OCI-LY1 (cell line): ENCODE measurements around the gene SLC23A2.

ENCODE experiments used
- H2AFZ ChIP-seq: fragments of 200-600 bp; sonication (generic), shearing (Covaris generic); 2 replicates; pipeline ENCODE4 v1.6.0; 2014; ENCODE audit warnings: antibody characterized with exemption, mild to moderate bottlenecking, low read length
- H3F3A ChIP-seq: fragments of 200-600 bp; sonication (generic), shearing (Covaris generic); 2 replicates; pipeline ENCODE4 v1.6.0; 2014; ENCODE audit warnings: mild to moderate bottlenecking, antibody characterized with exemption, low read length, moderate library complexity; ENCODE audit not compliant: insufficient read depth
- H3K27ac ChIP-seq: fragments of 200-600 bp; sonication (generic); 2 replicates; pipeline ENCODE4 v1.5.1; 2014; ENCODE audit warnings: low read length, mixed run types, mild to moderate bottlenecking, low read depth; ENCODE audit not compliant: poor library complexity, severe bottlenecking
- H3K27me3 ChIP-seq: fragments of 200-600 bp; sonication (generic); 2 replicates; pipeline ENCODE4 v1.6.0; 2014; ENCODE audit warnings: antibody characterized with exemption, mild to moderate bottlenecking, low read length, moderate library complexity; ENCODE audit not compliant: insufficient read depth
- H3K36me3 ChIP-seq: fragments of 200-600 bp; sonication (generic); 2 replicates; pipeline ENCODE4 v1.6.1; 2014; ENCODE audit warnings: mild to moderate bottlenecking, antibody characterized with exemption, low read length, moderate library complexity, mixed read lengths; ENCODE audit not compliant: insufficient read depth
- H3K4me1 ChIP-seq: fragments of 200-600 bp; sonication (generic); 2 replicates; pipeline ENCODE4 v1.5.1; 2014; ENCODE audit warnings: mild to moderate bottlenecking, low read length, moderate library complexity; ENCODE audit not compliant: insufficient read depth, severe bottlenecking
- H3K4me2 ChIP-seq: fragments of 200-600 bp; sonication (generic), shearing (Covaris generic); 2 replicates; pipeline ENCODE4 v1.6.1; 2014; ENCODE audit warnings: low read length
- H3K4me3 ChIP-seq: fragments of 200-600 bp; sonication (generic); 2 replicates; pipeline ENCODE4 v1.5.1; 2014; ENCODE audit warnings: low read length, low read depth, mild to moderate bottlenecking, mixed read lengths; ENCODE audit not compliant: poor library complexity, severe bottlenecking
- H3K79me2 ChIP-seq: fragments of 200-600 bp; shearing (Covaris generic); 2 replicates; pipeline ENCODE4 v1.6.1; 2016; ENCODE audit warnings: mixed run types, low read length, mixed read lengths; ENCODE audit not compliant: insufficient read depth
- H3K9ac ChIP-seq: fragments of 200-600 bp; sonication (generic), shearing (Covaris generic); 2 replicates; pipeline ENCODE4 v1.6.1; 2014; ENCODE audit warnings: mild to moderate bottlenecking, low read length, mixed read lengths
- H3K9me2 ChIP-seq: fragments of 200-600 bp; sonication (generic), shearing (Covaris generic); 2 replicates; pipeline ENCODE4 v1.6.1; 2014; ENCODE audit warnings: low read depth, mild to moderate bottlenecking, low read length, mixed read lengths
- H3K9me3 ChIP-seq: fragments of 200-600 bp; shearing (Covaris generic); 2 replicates; pipeline ENCODE4 v1.6.1; 2014; ENCODE audit warnings: low read length, mixed read lengths
- H4K20me1 ChIP-seq: fragments of 200-600 bp; sonication (generic), shearing (Covaris generic); 2 replicates; pipeline ENCODE4 v1.6.0; 2016; ENCODE audit warnings: mild to moderate bottlenecking, low read length; ENCODE audit not compliant: insufficient read depth
- EZH2 ChIP-seq: fragments of 200-600 bp; sonication (generic), shearing (Covaris generic); IDR thresholded peaks from 2 replicates; pipeline ENCODE4 v1.8.0; 2017; ENCODE audit warnings: borderline replicate concordance, mixed run types, mild to moderate bottlenecking, antibody characterized with exemption, low read length, moderate library complexity, mixed read lengths
- TF ChIP-seq, protein P1 (sequence below): fragments of 200-600 bp; sonication (generic), shearing (Covaris generic); IDR thresholded peaks from 2 replicates; pipeline ENCODE4 v1.5.1; 2017; ENCODE audit warnings: mild to moderate bottlenecking, antibody characterized with exemption, low read length, moderate library complexity, mixed read lengths

The SLC23A2 gene

DNA sequence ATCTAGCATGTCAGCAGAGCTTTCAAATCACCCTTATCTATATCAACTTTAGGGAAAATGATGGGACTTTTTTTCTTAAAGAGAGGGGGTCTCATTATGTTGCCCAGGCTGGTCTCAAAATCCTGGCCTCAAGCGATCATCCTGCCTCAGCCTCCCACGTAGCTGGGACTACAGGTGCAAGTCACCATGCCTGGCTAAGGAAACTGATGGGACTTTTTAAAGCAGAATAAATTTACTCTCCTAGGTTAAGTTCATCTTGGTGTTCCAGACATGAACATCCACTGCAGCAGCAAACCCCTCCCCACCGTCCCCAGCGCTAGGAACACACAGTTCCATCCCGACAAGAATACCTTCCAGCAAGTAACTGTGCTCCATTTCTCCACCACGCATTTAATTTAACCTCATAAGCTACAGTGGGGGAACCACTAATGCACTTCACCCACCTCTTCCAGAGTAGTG lies 64.9 kb downstream of the SLC23A2 start:
- Histone ChIP-seq H2AFZ (no peak overlapping the region), H3K4me1 (no peaks in the 10 kb centered on the region), H3K79me2 (peaks cover 52% of the 10 kb centered on the region), H3K9me2 (no peaks in the 10 kb centered on the region), H3K4me3 (no peak overlapping the region), H3K36me3 (peaks cover 58% of the 10 kb centered on the region), H3F3A (no peaks in the 10 kb centered on the region), H3K9ac (no peak overlapping the region), H3K9me3 (no peaks in the 10 kb centered on the region), H3K27ac (no peak overlapping the region), H4K20me1 (no peaks in the 10 kb centered on the region), H3K27me3 (no peaks in the 10 kb centered on the region), H3K4me2 (no peak overlapping the region)
- TF ChIP-seq EZH2 = no peak
- TF ChIP-seq, protein P1, sequence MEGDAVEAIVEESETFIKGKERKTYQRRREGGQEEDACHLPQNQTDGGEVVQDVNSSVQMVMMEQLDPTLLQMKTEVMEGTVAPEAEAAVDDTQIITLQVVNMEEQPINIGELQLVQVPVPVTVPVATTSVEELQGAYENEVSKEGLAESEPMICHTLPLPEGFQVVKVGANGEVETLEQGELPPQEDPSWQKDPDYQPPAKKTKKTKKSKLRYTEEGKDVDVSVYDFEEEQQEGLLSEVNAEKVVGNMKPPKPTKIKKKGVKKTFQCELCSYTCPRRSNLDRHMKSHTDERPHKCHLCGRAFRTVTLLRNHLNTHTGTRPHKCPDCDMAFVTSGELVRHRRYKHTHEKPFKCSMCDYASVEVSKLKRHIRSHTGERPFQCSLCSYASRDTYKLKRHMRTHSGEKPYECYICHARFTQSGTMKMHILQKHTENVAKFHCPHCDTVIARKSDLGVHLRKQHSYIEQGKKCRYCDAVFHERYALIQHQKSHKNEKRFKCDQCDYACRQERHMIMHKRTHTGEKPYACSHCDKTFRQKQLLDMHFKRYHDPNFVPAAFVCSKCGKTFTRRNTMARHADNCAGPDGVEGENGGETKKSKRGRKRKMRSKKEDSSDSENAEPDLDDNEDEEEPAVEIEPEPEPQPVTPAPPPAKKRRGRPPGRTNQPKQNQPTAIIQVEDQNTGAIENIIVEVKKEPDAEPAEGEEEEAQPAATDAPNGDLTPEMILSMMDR = no peak

DNA sequence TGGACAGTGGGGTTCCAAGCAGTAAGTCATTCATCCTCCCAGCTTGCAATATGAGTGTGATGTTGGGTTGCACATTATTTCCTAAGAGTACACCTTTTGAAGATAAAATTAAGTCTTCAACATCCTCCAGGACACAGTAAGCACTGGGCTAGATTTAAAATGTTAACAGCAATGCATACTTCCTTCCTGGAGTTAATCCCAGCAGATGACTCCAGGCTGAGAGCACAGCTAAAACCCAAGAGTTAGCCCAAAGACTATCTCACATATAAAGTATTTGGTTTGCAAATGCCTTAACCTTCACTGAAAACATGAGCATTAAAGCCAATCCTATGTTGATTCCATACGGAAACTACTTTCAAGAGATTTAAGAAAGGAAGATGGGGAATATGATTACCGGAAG lies 69.2 kb downstream of the SLC23A2 start:
- Histone ChIP-seq H3K36me3 (peaks cover 70% of the 10 kb centered on the region), H3K27me3 (no peaks in the 10 kb centered on the region), H3K9ac (no peak overlapping the region), H3K4me3 (no peak overlapping the region), H3K4me2 (no peak overlapping the region), H4K20me1 (no peaks in the 10 kb centered on the region), H3K79me2 (peaks cover 17% of the 10 kb centered on the region), H3K4me1 (no peaks in the 10 kb centered on the region), H2AFZ (no peak overlapping the region), H3K9me3 (no peaks in the 10 kb centered on the region), H3K27ac (no peak overlapping the region), H3K9me2 (no peaks in the 10 kb centered on the region), H3F3A (no peaks in the 10 kb centered on the region)
- TF ChIP-seq EZH2 = no peak
- TF ChIP-seq, protein P1 = no peak

DNA sequence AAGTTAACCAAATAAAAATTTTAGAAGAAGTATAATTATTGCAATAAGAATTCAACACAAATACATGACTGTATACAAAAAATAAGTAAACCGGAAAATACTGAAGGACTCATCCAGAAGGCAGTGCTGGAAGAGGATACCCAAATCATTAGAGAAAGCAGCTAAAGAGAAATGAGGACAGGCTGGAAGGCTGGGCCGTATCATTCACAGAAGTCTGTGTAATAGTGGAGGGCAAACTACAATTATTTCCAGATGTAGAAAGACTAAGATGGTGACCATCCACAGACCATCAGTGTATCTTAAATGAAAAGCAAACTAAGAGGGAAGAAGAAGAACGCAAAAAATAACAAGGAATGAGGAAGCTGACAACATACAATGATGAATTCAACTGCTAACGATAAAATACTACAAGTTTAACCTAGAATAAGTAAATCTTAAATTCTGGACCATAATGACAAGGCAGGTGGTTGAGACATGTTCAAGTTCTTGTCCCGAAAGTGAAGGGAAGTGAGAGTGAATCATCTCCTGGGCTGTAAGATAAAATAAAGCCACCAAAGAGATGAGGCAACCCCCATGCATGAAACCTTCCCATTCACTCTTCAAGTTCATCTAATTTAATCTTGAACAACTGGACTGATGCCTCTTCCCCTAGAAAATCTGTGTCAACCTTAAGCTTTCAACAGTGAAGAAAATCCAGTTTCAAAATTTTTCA lies 71.5 kb downstream of the SLC23A2 start:
- Histone ChIP-seq H3K36me3 (peaks cover 81% of the 10 kb centered on the region), H3K79me2 (peaks cover 10% of the 10 kb centered on the region; the same call in 1 of the 2 replicates), H3K27ac (no peak overlapping the region), H3F3A (no peaks in the 10 kb centered on the region), H3K9me2 (no peaks in the 10 kb centered on the region), H4K20me1 (no peaks in the 10 kb centered on the region), H3K4me1 (no peaks in the 10 kb centered on the region), H2AFZ (no peak overlapping the region), H3K4me3 (no peak overlapping the region), H3K9ac (no peak overlapping the region), H3K9me3 (no peaks in the 10 kb centered on the region), H3K4me2 (no peak overlapping the region), H3K27me3 (no peaks in the 10 kb centered on the region)
- TF ChIP-seq EZH2 = no peak
- TF ChIP-seq, protein P1 = no peak
